ENCODE measurements around the gene KMT5B.
A peak's percentile ranks its signal among the peaks of the same experiment; 100 is the strongest.

KMT5B gene

DNA sequence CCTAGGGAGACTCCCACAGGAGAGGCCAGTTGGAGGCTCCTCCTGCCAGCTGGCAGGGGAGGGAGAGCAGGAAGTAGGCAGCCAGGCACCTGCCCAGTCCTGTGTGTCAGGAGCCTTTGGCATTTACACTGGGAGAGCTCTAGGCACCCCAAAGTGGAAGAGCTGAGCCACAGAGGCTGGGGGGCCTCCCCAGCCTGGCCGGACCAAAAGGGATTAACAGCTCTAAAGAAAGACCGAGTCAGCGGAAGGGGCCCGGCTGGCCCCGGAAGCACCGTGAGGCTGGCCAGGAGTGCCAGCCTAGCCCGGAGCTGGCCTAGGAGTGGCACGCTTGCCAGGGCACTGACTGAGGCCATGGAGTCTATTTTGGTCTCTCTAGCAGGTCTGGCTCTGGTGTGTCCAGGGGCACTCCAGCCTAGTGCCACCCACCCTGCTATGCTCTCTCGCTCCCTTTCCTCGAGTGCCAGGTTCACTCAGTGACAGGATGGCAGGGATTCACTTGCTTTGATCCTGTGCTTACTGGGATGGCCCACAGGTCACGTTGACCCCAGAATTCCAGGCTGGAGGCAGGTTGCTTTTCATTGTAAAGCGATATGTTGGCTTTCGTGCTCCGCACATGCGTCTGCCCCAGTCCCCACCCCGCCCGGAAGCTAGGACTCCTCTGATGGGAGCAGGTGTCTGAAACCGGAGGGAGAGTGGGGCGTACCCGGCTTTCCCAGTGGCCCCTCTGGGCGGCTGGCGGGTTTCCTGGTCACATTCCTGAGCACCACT is 3.3 kb upstream of the KMT5B start:
- DNase-seq (ENCODE audit: low read depth, low spot score), result no peak

GRCh38 chr11:68215524-68216170 is 2.6 kb upstream of the KMT5B start:
- DNase-seq (ENCODE audit: low read depth, low spot score), result no peak

DNA sequence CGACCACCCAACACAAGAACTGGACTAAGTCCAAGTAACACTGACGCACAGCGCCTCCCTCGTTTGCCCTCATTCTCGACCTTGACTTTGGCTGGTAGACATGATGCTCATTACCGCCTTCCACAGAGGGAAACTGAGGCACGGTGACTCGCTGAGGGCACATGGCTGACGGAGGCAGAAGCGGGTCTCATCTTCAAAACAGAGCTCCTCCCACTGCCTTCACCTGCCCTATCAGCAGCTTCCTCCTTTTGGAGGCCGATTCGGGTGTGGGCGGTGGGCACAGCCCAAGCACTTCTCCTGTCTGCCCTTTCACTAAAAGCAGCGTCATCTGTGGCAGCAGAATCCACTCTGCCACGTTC is 2.0 kb upstream of the KMT5B start:
- DNase-seq (ENCODE audit: low read depth, low spot score), result no peak

- DNase-seq (ENCODE audit: low read depth, low spot score), result no peak
These were observed 1.3 kb upstream of the KMT5B start for GRCh38 chr11:68214173-68215086.

GRCh38 chr11:68213555-68214172 is 568 bp upstream of the KMT5B start:
- peak; percentile 82 for DNase-seq (ENCODE audit: low read depth, low spot score)

GRCh38 chr11:68212421-68213134 is 518 bp downstream of the KMT5B start:
- no peak for DNase-seq (ENCODE audit: low read depth, low spot score)

DNA sequence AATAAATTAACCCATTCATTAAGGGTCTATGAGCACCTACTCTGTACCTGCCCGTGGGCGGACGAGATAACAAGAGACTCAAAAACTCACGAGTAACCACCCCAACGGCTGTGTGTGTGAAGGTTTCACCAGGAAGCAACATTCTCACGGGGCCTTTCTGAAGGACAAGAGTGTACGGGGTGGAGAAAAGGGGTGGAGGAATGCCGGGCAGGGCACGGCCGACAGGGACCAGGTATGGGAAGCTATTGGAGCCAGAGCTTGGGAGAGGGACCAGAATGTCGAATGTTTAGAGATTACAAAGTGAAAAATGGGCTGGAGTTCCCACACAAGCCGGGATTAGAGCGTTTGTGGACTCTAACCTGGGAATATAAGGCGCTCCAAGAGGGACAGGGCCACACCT is 1.6 kb downstream of the KMT5B start:
- DNase-seq (ENCODE audit: low read depth, low spot score), result no peak

GRCh38 chr11:68206211-68206610 is 6.9 kb downstream of the KMT5B start:
- DNase-seq (ENCODE audit: low read depth, low spot score), result no peak

DNA sequence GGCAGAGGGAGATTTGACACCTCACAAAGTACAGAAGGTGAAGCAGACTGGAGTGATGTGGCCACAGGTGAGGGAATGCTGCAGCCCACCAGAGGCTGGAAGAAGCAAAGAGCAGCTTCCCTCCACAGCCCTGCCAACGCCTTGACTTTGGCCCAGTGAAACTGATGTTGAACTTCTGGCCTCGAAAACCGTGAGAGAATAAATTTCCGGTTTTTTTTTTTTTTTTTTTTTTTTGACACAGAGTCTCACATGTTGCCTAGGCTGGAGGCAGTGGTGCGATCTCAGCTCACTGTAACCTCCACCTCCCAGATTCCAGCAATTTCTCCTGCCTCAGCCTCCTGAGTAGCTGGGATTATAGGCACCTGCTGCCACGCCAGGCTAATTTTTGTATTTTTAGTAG is 8.7 kb downstream of the KMT5B start:
- DNase-seq (ENCODE audit: low read depth, low spot score), result no peak

- no peak for DNase-seq (ENCODE audit: low read depth, low spot score)
These were observed 10.9 kb downstream of the KMT5B start for GRCh38 chr11:68202165-68202564.

- DNase-seq (ENCODE audit: low read depth, low spot score), result no peak
These were observed 11.6 kb downstream of the KMT5B start for GRCh38 chr11:68201492-68201891.

DNA sequence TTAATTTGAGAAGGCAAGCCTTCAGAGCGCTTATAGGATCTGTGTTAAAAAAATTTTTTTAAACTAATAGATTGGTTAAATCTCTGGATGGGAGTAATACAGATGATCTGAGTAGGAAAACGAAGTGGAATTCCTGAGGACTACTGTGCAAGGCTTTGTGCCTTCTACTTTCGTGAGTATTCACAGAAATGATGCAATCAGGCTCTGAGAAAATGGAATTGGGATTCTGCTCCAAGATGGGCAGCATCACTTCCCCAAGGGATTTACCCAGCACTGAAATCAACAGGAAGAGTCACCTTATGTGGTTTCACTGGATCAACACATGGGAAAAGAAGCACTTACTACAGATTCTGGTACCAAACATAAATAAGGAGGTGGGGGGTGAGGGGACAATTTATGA is 12.5 kb downstream of the KMT5B start:
- DNase-seq (ENCODE audit: low read depth, low spot score), result no peak

- no peak for DNase-seq (ENCODE audit: low read depth, low spot score)
These were observed 13.7 kb downstream of the KMT5B start for GRCh38 chr11:68199295-68199987.

DNA sequence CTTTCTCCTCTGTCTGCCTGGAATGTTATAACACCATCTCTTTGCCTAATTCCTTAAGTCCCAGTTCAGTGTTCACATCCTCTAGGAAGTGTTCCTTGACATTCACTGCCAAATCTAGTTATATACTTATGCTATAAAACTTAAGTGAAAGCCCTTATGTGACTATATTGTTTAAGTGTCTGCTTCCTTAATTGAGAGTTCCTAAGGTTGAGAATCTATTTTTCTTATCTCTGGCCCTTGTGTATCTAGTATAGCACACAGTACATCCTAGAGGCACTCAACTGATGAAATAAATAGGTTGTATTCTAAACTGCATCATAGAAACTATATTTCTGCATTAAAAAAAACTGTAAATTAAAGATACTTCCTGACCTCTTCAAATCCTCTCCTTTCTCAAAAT is 16.9 kb downstream of the KMT5B start:
- no peak for DNase-seq (ENCODE audit: low read depth, low spot score)

GRCh38 chr11:68194675-68195294 is 18.3 kb downstream of the KMT5B start:
- no peak for DNase-seq (ENCODE audit: low read depth, low spot score)

- DNase-seq (ENCODE audit: low read depth, low spot score), result no peak
These were observed 20.1 kb downstream of the KMT5B start for GRCh38 chr11:68193018-68193417.

DNA sequence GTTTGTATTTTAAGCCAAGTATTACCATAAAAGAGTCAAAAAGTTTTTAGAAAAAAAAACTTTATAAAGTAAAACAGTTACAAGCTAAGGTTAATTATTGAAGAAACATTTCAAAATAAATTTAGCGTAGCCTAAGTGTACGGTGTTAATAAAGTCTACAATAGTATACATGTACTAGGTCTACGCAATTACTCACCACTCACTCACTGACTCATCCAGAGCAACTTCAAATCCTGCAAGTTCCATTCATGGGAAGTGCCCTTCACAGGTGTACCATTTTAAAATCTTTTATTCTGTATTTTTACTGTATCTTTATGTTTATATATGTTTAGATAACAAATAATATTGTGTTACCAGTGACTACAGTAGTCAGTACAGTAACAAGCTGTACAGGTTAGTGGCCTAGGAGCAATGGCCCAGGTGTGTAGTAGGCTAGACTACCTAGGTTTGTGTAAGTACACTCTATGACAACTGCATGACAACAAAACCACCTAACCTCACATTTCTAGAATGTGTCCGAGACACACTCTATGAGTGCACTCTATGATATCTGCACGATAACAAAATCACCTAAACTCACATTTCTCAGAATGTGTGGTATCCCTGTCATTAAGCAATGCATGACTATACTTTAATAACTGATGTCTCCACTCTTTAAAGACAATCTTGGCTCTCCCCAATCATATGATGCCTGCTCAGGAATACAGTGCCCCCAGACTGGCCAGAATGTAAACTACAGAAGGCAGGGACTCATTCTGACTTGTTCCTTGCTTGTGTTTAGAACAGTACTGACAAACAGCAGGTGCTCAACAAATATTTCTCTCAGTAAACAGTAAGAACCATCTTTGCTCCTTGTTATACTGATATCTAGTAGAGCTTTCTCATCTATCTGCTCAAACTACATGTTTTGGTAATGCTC is 21.2 kb downstream of the KMT5B start:
- DNase-seq (ENCODE audit: low read depth, low spot score), result no peak

GRCh38 chr11:68189888-68190287 is 23.2 kb downstream of the KMT5B start:
- DNase-seq (ENCODE audit: low read depth, low spot score), result no peak

DNA sequence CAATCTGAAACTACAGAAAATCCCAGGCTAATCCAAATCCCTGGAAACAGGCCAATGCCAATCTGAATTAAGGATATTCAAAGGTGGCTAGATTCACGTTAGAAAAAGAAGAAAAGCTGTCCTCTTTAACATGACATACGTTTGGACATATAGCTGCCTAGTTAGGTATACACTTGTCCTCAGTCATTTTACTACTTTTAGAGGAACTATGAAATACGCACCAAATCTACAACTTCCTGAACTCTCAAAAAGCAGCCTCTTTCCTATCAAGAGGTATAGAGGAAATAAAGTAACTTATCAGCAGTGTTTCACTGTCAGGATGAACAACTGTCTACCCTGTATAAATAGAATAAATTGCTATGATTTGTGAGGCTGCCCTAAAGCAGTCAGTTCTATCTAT is 24.0 kb downstream of the KMT5B start:
- no peak for DNase-seq (ENCODE audit: low read depth, low spot score)

Data from brain pericyte (primary cell).